Gastroesophageal sphincter (tissue), 3 donors: ENCODE measurements around the gene ZBTB34.

Experiments
- EP300 ChIP-seq: sonication (generic); formaldehyde crosslinking; IDR thresholded peaks from one replicate; pipeline ENCODE4 v1.6.1; 2017; ENCODE audit warnings: antibody characterized with exemption, mild to moderate bottlenecking
- POLR2A ChIP-seq, 2 donors: fragments of 450-650 bp; IDR thresholded peaks; one replicate each; pipeline ENCODE4 v1.6.1; 2017; ENCODE audit warnings: antibody characterized with exemption in 2 of 2, mild to moderate bottlenecking in 2 of 2, moderate library complexity in 1 of 2
- TF ChIP-seq, protein P1 (sequence below), 4 experiments: fragments of 200-600 bp in 2 of 4; fragments of 450-650 bp in 2 of 4; sonication (generic) in 1 of 4; IDR thresholded peaks; one replicate each; pipeline ENCODE4 v1.5.1; 2017 to 2019; ENCODE audit warnings: antibody characterized with exemption in 4 of 4, mild to moderate bottlenecking in 2 of 4, moderate library complexity in 2 of 4

GRCh38 chr9:126934441-126934840, 74.0 kb downstream of the ZBTB34 start:
- TF ChIP-seq, protein P1, sequence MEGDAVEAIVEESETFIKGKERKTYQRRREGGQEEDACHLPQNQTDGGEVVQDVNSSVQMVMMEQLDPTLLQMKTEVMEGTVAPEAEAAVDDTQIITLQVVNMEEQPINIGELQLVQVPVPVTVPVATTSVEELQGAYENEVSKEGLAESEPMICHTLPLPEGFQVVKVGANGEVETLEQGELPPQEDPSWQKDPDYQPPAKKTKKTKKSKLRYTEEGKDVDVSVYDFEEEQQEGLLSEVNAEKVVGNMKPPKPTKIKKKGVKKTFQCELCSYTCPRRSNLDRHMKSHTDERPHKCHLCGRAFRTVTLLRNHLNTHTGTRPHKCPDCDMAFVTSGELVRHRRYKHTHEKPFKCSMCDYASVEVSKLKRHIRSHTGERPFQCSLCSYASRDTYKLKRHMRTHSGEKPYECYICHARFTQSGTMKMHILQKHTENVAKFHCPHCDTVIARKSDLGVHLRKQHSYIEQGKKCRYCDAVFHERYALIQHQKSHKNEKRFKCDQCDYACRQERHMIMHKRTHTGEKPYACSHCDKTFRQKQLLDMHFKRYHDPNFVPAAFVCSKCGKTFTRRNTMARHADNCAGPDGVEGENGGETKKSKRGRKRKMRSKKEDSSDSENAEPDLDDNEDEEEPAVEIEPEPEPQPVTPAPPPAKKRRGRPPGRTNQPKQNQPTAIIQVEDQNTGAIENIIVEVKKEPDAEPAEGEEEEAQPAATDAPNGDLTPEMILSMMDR (IDR thresholded peaks at IDR 0.05): no peak
- TF ChIP-seq EP300 (no peak), POLR2A (IDR thresholded peaks at IDR 0.05) (no peak)
